K562 (cell line): ENCODE results near the gene SHROOM3. TPM values are rescaled to one million over a fixed set of nuclear protein-coding genes. Genes with fewer than 3 reads are reported as not detected.

ENCODE experiments used
- ATAC-seq: fragments of 200-7000 bp; cut with Tn5 transposase; 3 replicates; pipeline ENCODE4 v1.9.1; 2020; ENCODE audit warnings: moderate library complexity
- BruUV-seq: library from RNA; stranded (reverse); fragments of 400-500 nt; replicated peaks from 2 replicates; lab custom pipeline; 2021; lab: Mats Ljungman, UMichigan
- CTCF ChIA-PET: fragments of 300-600 bp; formaldehyde crosslinking; extraction: SDS; loops from one replicate; lab custom pipeline; 2021; ENCODE audit warnings: low intra/inter-chr PET ratio; lab: Yijun Ruan, JAX
- POLR2A ChIA-PET: fragments of 300-600, 350-650 bp; sonication (Branson Sonifier 250); formaldehyde crosslinking; extraction: SDS; loops from one replicate; lab custom pipeline; 2021; ENCODE audit warnings: antibody characterized with exemption, inconsistent platforms; lab: Yijun Ruan, JAX
- DNase-seq, 4 experiments: peaks; one replicate each; pipeline versions ENCODE4 v3.0.0 to v3.0.0-alpha.2; 2011 to 2018; ENCODE audit warnings: low spot score in 3 of 4, mixed read lengths in 3 of 4; ENCODE audit errors: extremely low read depth in 1 of 4
- FAIRE-seq: peaks from 2 replicates; lab custom pipeline; 2011; peaks lifted over from hg19 to GRCh38; lab: Jason Lieb, UNC
- H2AFZ ChIP-seq: 2 replicates; pipeline ENCODE4 v1.6.0; 2011; ENCODE audit warnings: low read depth, low read length, control low read depth, inconsistent platforms
- H3K27ac ChIP-seq: fragments of 200-600 bp; 3 replicates; pipeline ENCODE4 v1.8.0; 2011; ENCODE audit warnings: low read depth, mild to moderate bottlenecking, control low read depth, inconsistent platforms, low read length, moderate library complexity, mixed read lengths; ENCODE audit errors: extremely low read depth
- H3K27me3 ChIP-seq, 2 experiments: fragments of 300-600 bp in 1 of 2; 2 replicates in 1 of 2; 3 replicates in 1 of 2; pipeline versions ENCODE4 v1.6.0 to v1.8.0; 2011; ENCODE audit warnings: inconsistent platforms in 2 of 2, low read length in 2 of 2, mild to moderate bottlenecking in 1 of 2, mixed read lengths in 1 of 2, moderate library complexity in 1 of 2; ENCODE audit not compliant: control insufficient read depth in 2 of 2, insufficient read depth in 2 of 2
- H3K36me3 ChIP-seq: fragments of 300-600 bp; 3 replicates; pipeline ENCODE4 v1.8.0; 2011; ENCODE audit warnings: mild to moderate bottlenecking, low read length, inconsistent platforms; ENCODE audit not compliant: control insufficient read depth, insufficient read depth
- H3K4me1 ChIP-seq, 2 experiments: fragments of 200-600 bp in 1 of 2; replicated peaks in 1 of 2; 2 replicates in 1 of 2; 3 replicates in 1 of 2; pipeline versions ENCODE4 v1.5.1 to v1.8.0; 2011; ENCODE audit warnings: inconsistent platforms in 2 of 2, low read length in 2 of 2, mild to moderate bottlenecking in 1 of 2, mixed read lengths in 1 of 2, moderate library complexity in 1 of 2; ENCODE audit not compliant: control insufficient read depth in 2 of 2, insufficient read depth in 2 of 2
- H3K4me2 ChIP-seq: 2 replicates; pipeline ENCODE4 v1.6.1; 2011; ENCODE audit warnings: low read length, control low read depth, inconsistent platforms, mixed read lengths; ENCODE audit not compliant: insufficient read depth
- H3K4me3 ChIP-seq: fragments of 200-600 bp; sonication (generic), shearing (Covaris generic); 2 replicates; pipeline ENCODE4 v1.5.1; 2016; ENCODE audit warnings: control low read depth, inconsistent platforms
- H3K79me2 ChIP-seq: fragments of 200-600 bp; 3 replicates; pipeline ENCODE4 v1.8.0; 2011; ENCODE audit warnings: low read length, inconsistent platforms; ENCODE audit not compliant: control insufficient read depth, insufficient read depth
- H3K9ac ChIP-seq, 2 experiments: 2 replicates each; pipeline versions ENCODE4 v1.6.0 to v1.6.1; 2011; ENCODE audit warnings: low read depth in 2 of 2, low read length in 2 of 2, control low read depth in 1 of 2, inconsistent platforms in 1 of 2, mild to moderate bottlenecking in 1 of 2, mixed read lengths in 1 of 2; ENCODE audit not compliant: insufficient read depth in 1 of 2
- H3K9me1 ChIP-seq: one replicate; pipeline ENCODE4 v1.6.0; 2011; ENCODE audit warnings: inconsistent platforms, mild to moderate bottlenecking, low read length, moderate library complexity; ENCODE audit not compliant: control insufficient read depth, insufficient read depth
- H3K9me3 ChIP-seq: replicated peaks from 2 replicates; pipeline ENCODE4 v1.5.1; 2011; ENCODE audit warnings: low read depth, low read length, inconsistent platforms; ENCODE audit not compliant: control insufficient read depth, insufficient read depth
- H4K20me1 ChIP-seq: replicated peaks from 2 replicates; pipeline ENCODE4 v1.6.1; 2011; ENCODE audit warnings: low read length, inconsistent platforms, mixed read lengths; ENCODE audit not compliant: control insufficient read depth, insufficient read depth
- COPS2 ChIP-seq: fragments of 450-650 bp; conservative IDR thresholded peaks from 2 replicates; pipeline ENCODE4 v1.6.1; 2016; ENCODE audit warnings: mild to moderate bottlenecking, moderate library complexity
- DDX20 ChIP-seq: fragments of 450-650 bp; IDR thresholded peaks from 2 replicates; pipeline ENCODE4 v1.6.1; 2016; ENCODE audit warnings: missing genetic modification characterization, low read depth, mild to moderate bottlenecking, missing compliant biosample characterization, moderate library complexity
- FOXK1 ChIP-seq: sonication (generic); formaldehyde crosslinking; IDR thresholded peaks from 2 replicates; pipeline ENCODE4 v1.8.0; 2022; ENCODE audit warnings: missing genetic modification reagents, mild to moderate bottlenecking, borderline replicate concordance
- HDAC6 ChIP-seq: IDR thresholded peaks from 2 replicates; pipeline ENCODE4 v1.6.1; 2012; ENCODE audit warnings: low read depth, mild to moderate bottlenecking, control low read depth, inconsistent platforms, low read length, moderate library complexity
- LEF1 ChIP-seq: fragments of 450-650 bp; IDR thresholded peaks from 2 replicates; pipeline ENCODE4 v1.6.1; 2016; ENCODE audit warnings: mild to moderate bottlenecking
- MXI1 ChIP-seq: IDR thresholded peaks from 2 replicates; pipeline ENCODE4 v1.6.1; 2011; ENCODE audit warnings: low read depth, mild to moderate bottlenecking, improper control_type of control experiment, low read length
- POLR2B ChIP-seq: fragments of 450-650 bp; IDR thresholded peaks from 2 replicates; pipeline ENCODE4 v1.6.1; 2018; ENCODE audit warnings: low read depth; ENCODE audit not compliant: partially characterized antibody
- RHOXF2B ChIP-seq: fragments of 250-450 bp; sonication (Bioruptor Pico); conservative IDR thresholded peaks from 2 replicates; pipeline ENCODE4 v1.5.1; 2021
- SMAD2 ChIP-seq: fragments of 150-350 bp; IDR thresholded peaks from 2 replicates; pipeline ENCODE4 v1.6.1; 2014; ENCODE audit warnings: low read depth, mild to moderate bottlenecking, low read length
- SNRNP70 ChIP-seq: fragments of 200-400 bp; formaldehyde crosslinking; optimal IDR thresholded peaks from 2 replicates; pipeline ENCODE3; 2017; ENCODE audit warnings: low read depth, low read length
- TFE3 ChIP-seq: fragments of 450-650 bp; formaldehyde crosslinking; IDR thresholded peaks from 2 replicates; pipeline ENCODE4 v1.4.0; 2020; ENCODE audit warnings: mild to moderate bottlenecking, mixed read lengths
- WHSC1 ChIP-seq: IDR thresholded peaks from one replicate; pipeline ENCODE4 v1.6.1; 2012; ENCODE audit warnings: low read length, control low read depth, inconsistent platforms
- XRCC3 ChIP-seq: fragments of 450-650 bp; IDR thresholded peaks from 2 replicates; pipeline ENCODE4 v1.6.1; 2017; ENCODE audit warnings: mild to moderate bottlenecking, moderate library complexity
- ZNF408 ChIP-seq: fragments of 250-450 bp; sonication (Bioruptor Pico); IDR thresholded peaks from 2 replicates; pipeline ENCODE4 v1.4.0; 2020; ENCODE audit warnings: low read depth, mild to moderate bottlenecking, moderate library complexity
- ZNF511 ChIP-seq: sonication (generic); formaldehyde crosslinking; IDR thresholded peaks from 2 replicates; pipeline ENCODE4 v1.8.0; 2022; ENCODE audit warnings: mild to moderate bottlenecking, missing genetic modification reagents
- WGBS: fragments of 100-300 bp; shearing (Covaris generic); methylation state at CpG from one replicate; pipeline ENCODE4 v1.1.6; 2016; ENCODE audit warnings: low coverage, mixed read lengths; ENCODE audit not compliant: insufficient coverage; ENCODE audit errors: missing lambda C conversion rate; 5-methylcytosine and 5-hydroxymethylcytosine counted together
- in situ Hi-C: fragments of 300-500 bp; cut with MboI; formaldehyde crosslinking; loops from 4 replicates; pipeline ENCODE4 v1.15.0; 2018; ENCODE audit warnings: inconsistent platforms, mixed read lengths
- intact Hi-C: fragments of 100-400 bp; cut with micrococcal nuclease; formaldehyde crosslinking; loops from 2 replicates; pipeline ENCODE4 v1.14.2; 2022
- polyA plus RNA-seq, 8 experiments: library from polyadenylated mRNA; depleted of rRNA in 4 of 8; stranded (reverse) in 5 of 8; unstranded in 3 of 8; fragments of >200 nt; fragmentation: Nextera tagmentation in 2 of 8; fragmentation: Illumina TruSeq in 1 of 8; extraction: Ambion mirVana in 2 of 8; extraction: Trizol in 1 of 8; gene quantifications; 2 replicates each; pipeline versions ENCODE4 v1.2.1 to v1.2.3, GENCODE V29; 2011 to 2014; ENCODE audit warnings: inconsistent platforms in 1 of 8, missing spikeins in 1 of 8
- total RNA-seq, 7 experiments: library from RNA; depleted of rRNA in 6 of 7; stranded (reverse); fragments of >200 nt in 6 of 7; fragmentation: Illumina TruSeq in 2 of 7; extraction: Trizol in 2 of 7; gene quantifications; 2 replicates each; pipeline versions ENCODE4 v1.2.1 to v1.2.3, GENCODE V29; 2011 to 2021; ENCODE audit warnings: low replicate concordance in 1 of 7
- TF ChIP-seq, protein P1 (sequence below): fragments of 450-650 bp; IDR thresholded peaks from 2 replicates; pipeline ENCODE4 v1.6.1; 2018; ENCODE audit not compliant: partially characterized antibody
- TF ChIP-seq, protein P2 (sequence below), 2 experiments: fragments of 250-450 bp in 1 of 2; fragments of 450-650 bp in 1 of 2; sonication (Bioruptor Pico) in 1 of 2; IDR thresholded peaks; 2 replicates each; pipeline versions ENCODE4 v1.6.1 to v1.8.0; 2016 to 2021; ENCODE audit warnings: mild to moderate bottlenecking in 2 of 2, moderate library complexity in 2 of 2, missing compliant biosample characterization in 1 of 2, missing genetic modification characterization in 1 of 2

Gene SHROOM3
- total and polyA plus RNA-seq, 9 of the 15 experiments (the other 6 are each of a cell fraction or from before 2014, with no cell fraction given), result 0.01 to 0.07 TPM; not detected in 7

DNA sequence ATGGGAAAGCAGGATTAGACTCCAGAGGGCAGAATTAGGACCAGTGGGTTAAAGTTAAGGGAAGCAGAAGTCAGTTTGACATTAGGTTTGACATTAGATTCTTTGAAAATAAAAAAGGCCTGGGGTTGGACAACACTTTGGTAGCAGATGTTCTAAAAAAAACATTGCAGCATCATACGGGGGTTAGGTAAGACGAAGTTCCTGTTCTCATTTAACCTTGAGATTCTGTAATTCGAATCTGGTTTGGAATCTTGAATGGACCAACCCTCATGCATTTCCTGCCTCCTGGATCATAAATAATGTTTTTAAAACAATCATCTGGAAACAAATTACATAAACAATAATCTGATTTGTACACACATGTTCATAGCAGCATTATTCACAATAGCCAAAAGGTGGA, 181.0 kb downstream of the SHROOM3 start:
- POLR2A ChIA-PET, result no interaction called here
- Histone ChIP-seq H3K4me2 (no peak overlapping the region), H3K27ac (no peak overlapping the region), H3K36me3 (no peaks in the 10 kb centered on the region), H3K4me1 (no peaks in the 10 kb centered on the region), H3K9me1 (no peaks in the 10 kb centered on the region), H3K27me3 (peaks cover 8 to 11% of the 10 kb centered on the region in 2 experiments; a peak in 4 of 5 replicates), H4K20me1 (no peaks in the 10 kb centered on the region), H3K79me2 (no peaks in the 10 kb centered on the region), H3K4me3 (no peak overlapping the region), H3K9ac (no peak overlapping the region), H3K9me3 (no peaks in the 10 kb centered on the region), H2AFZ (no peak overlapping the region)
- intact Hi-C loops (no loop called here), in situ Hi-C loops (no loop called here)
- 2% methylated on average over 3 of the region's 3 CpGs for WGBS
- ATAC-seq, result no peak
- CTCF ChIA-PET, result no interaction called here
- DNase-seq, result no peak
- BruUV-seq, result no TSS peak
- no peak for FAIRE-seq
- TF ChIP-seq SMAD2 (no peak), HDAC6 (no peak), COPS2 (no peak), ZNF408 (CRISPR knock-in tag) (no peak), POLR2B (no peak), LEF1 (no peak), DDX20 (tag) (no peak), MXI1 (no peak), SNRNP70 (no peak), TFE3 (CRISPR knock-in tag) (no peak), ZNF511 (CRISPR knock-in tag) (no peak), FOXK1 (CRISPR knock-in tag) (no peak), WHSC1 (no peak), RHOXF2B (no peak), XRCC3 (no peak)
- TF ChIP-seq, protein P1, sequence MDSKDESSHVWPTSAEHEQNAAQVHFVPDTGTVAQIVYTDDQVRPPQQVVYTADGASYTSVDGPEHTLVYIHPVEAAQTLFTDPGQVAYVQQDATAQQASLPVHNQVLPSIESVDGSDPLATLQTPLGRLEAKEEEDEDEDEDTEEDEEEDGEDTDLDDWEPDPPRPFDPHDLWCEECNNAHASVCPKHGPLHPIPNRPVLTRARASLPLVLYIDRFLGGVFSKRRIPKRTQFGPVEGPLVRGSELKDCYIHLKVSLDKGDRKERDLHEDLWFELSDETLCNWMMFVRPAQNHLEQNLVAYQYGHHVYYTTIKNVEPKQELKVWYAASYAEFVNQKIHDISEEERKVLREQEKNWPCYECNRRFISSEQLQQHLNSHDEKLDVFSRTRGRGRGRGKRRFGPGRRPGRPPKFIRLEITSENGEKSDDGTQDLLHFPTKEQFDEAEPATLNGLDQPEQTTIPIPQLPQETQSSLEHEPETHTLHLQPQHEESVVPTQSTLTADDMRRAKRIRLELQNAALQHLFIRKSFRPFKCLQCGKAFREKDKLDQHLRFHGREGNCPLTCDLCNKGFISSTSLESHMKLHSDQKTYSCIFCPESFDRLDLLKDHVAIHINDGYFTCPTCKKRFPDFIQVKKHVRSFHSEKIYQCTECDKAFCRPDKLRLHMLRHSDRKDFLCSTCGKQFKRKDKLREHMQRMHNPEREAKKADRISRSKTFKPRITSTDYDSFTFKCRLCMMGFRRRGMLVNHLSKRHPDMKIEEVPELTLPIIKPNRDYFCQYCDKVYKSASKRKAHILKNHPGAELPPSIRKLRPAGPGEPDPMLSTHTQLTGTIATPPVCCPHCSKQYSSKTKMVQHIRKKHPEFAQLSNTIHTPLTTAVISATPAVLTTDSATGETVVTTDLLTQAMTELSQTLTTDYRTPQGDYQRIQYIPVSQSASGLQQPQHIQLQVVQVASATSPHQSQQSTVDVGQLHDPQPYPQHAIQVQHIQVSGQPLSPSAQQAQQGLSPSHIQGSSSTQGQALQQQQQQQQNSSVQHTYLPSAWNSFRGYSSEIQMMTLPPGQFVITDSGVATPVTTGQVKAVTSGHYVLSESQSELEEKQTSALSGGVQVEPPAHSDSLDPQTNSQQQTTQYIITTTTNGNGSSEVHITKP, result no peak
- TF ChIP-seq, protein P2, sequence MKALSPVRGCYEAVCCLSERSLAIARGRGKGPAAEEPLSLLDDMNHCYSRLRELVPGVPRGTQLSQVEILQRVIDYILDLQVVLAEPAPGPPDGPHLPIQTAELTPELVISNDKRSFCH (CRISPR knock-in tag; IDR thresholded peaks at IDR 0.05), result no peak
- TF ChIP-seq, protein P2 (tag; IDR thresholded peaks at IDR 0.05), result no peak
